Neuron (in vitro differentiated cells): Measurements from ENCODE around the gene CFTR.
"Not testable (repeated sequence)": the region's sequence is repeated elsewhere in the genome, so short reads cannot be mapped to it uniquely, and the experiment has no call there.

Source experiments
- H2AFZ ChIP-seq: one replicate; pipeline ENCODE4 v1.6.1; 2013; ENCODE audit warnings: low read depth, mild to moderate bottlenecking, inconsistent platforms, low read length, moderate library complexity
- H3K27me3 ChIP-seq: one replicate; pipeline ENCODE4 v1.6.1; 2013; ENCODE audit warnings: low read length; ENCODE audit not compliant: insufficient read depth
- H3K36me3 ChIP-seq: one replicate; pipeline ENCODE4 v1.6.1; 2013; ENCODE audit warnings: low read length; ENCODE audit not compliant: insufficient read depth
- H3K4me1 ChIP-seq: one replicate; pipeline ENCODE4 v1.6.1; 2013; ENCODE audit warnings: low read length; ENCODE audit not compliant: insufficient read depth
- H3K4me3 ChIP-seq: 2 replicates; pipeline ENCODE4 v1.5.1; 2013; ENCODE audit warnings: mild to moderate bottlenecking, low read length, moderate library complexity
- H3K9me3 ChIP-seq: one replicate; pipeline ENCODE4 v1.6.1; 2013; ENCODE audit warnings: low read length

Gene CFTR

DNA sequence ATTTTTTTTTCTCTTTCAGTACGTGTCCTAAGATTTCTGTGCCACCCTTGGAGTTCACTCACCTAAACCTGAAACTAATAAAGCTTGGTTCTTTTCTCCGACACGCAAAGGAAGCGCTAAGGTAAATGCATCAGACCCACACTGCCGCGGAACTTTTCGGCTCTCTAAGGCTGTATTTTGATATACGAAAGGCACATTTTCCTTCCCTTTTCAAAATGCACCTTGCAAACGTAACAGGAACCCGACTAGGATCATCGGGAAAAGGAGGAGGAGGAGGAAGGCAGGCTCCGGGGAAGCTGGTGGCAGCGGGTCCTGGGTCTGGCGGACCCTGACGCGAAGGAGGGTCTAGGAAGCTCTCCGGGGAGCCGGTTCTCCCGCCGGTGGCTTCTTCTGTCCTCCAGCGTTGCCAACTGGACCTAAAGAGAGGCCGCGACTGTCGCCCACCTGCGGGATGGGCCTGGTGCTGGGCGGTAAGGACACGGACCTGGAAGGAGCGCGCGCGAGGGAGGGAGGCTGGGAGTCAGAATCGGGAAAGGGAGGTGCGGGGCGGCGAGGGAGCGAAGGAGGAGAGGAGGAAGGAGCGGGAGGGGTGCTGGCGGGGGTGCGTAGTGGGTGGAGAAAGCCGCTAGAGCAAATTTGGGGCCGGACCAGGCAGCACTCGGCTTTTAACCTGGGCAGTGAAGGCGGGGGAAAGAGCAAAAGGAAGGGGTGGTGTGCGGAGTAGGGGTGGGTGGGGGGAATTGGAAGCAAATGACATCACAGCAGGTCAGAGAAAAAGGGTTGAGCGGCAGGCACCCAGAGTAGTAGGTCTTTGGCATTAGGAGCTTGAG, at the start of gene CFTR:
CFTR (plus strand) TSS at position 801 of the 830 bp plus-strand sequence. CDS start 70 bp downstream, outside the sequence.
- peak within 1 kb of the TSS; percentile 83 for H2AFZ ChIP-seq
- peaks cover 2% of the 10 kb centered on the region for H3K4me1 ChIP-seq
- peaks cover 28% of the 10 kb centered on the region for H3K27me3 ChIP-seq
- H3K36me3 ChIP-seq = no peaks in the 10 kb centered on the region
- no peaks in the 10 kb centered on the region for H3K9me3 ChIP-seq
- peak within 1 kb of the TSS; percentile 26 for H3K4me3 ChIP-seq

DNA sequence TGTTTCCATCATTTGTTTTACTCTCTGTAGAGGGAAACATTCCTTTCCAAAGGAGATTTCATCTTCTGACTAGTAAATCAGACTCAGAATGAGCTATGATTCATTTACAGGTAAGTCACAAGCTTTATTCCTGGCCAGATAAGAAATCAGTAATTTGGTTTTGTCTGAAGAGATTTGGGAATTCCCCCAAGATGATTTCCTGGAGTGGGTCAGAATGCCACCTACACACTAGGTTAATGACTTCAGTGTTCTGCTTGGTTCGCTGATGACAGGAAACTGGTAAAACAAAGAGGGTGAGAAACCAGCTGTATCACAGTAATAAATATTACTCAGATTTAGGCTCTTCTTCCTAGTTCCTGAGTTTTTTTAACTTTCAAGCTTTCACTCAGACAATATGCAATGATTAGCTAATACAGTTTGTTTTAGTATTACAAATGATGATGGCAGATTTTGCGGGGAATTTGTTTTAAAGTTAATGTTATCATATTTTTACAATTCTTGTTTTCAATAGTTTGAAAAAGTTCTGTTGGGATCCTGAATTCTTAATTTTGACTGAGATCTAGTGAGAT, 44.3 kb upstream of the CFTR start:
- Histone ChIP-seq H2AFZ (no peak overlapping the region), H3K4me3 (no peak overlapping the region), H3K27me3 (no peaks in the 10 kb centered on the region), H3K9me3 (no peaks in the 10 kb centered on the region), H3K4me1 (no peaks in the 10 kb centered on the region), H3K36me3 (no peaks in the 10 kb centered on the region)

- Histone ChIP-seq H2AFZ (no peak overlapping the region), H3K4me1 (no peaks in the 10 kb centered on the region), H3K36me3 (no peaks in the 10 kb centered on the region), H3K27me3 (no peaks in the 10 kb centered on the region), H3K9me3 (no peaks in the 10 kb centered on the region), H3K4me3 (no peak overlapping the region)
These were observed 35.2 kb upstream of the CFTR start for GRCh38 chr7:117444646-117445045.

- Histone ChIP-seq H3K36me3 (no peaks in the 10 kb centered on the region), H3K27me3 (no peaks in the 10 kb centered on the region), H3K9me3 (no peaks in the 10 kb centered on the region), H3K4me1 (no peaks in the 10 kb centered on the region), H2AFZ (no peak overlapping the region), H3K4me3 (no peak overlapping the region)
These were observed 34.6 kb upstream of the CFTR start for GRCh38 chr7:117445206-117445605.

DNA sequence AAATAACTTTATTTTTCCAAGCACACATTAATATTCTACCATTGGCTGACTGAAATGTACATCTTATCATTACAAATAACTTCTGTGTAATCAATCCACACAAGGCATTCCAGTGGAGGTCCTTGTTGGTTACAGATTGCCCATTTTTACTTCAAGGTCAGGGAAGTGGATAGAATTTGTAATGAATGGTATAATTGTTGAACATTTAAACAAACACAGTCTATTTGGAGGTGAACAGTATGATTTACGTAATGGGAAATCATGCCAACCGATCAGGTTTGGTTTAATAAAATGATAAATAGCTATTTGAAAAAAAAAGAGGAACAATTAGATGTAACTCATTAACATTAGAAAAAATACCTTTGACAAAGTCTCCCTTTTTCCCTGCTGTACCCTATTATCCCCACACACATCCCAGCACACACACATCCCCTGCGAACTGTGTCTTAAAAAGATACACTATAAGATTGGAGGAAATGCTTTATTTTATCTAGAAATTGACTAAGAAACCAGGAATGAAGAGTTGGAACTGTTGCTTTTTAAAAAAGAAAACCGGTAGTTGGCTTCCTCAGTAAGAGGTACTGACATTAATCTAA, 33.5 kb upstream of the CFTR start:
- Histone ChIP-seq H3K36me3 (no peaks in the 10 kb centered on the region), H2AFZ (no peak overlapping the region), H3K4me3 (no peak overlapping the region), H3K4me1 (no peaks in the 10 kb centered on the region), H3K27me3 (no peaks in the 10 kb centered on the region), H3K9me3 (no peaks in the 10 kb centered on the region)

DNA sequence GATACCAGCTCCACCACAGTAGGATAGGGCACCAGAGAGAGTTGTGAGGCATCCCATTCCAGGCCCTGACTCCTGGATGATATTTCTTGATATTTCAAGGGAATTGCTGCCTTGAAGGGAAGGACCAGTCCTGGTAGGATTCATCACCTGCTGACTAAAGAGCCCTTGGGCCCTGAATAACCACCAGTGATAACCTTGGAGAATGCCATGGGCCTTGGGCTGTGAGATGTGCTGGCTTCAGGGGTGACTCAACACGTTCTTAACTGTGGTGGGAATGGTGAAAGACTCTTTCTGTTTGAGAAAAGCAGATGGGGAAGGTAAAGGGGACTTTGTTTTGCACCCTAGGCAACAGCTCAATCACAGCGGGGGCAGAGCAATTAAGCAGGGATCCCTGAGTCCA, 31.2 kb upstream of the CFTR start:
- H3K36me3 ChIP-seq = no peaks in the 10 kb centered on the region
- no peaks in the 10 kb centered on the region for H3K27me3 ChIP-seq
- H3K9me3 ChIP-seq = no peaks in the 10 kb centered on the region
- no peak overlapping the region for H3K4me3 ChIP-seq
- no peak overlapping the region for H2AFZ ChIP-seq
- H3K4me1 ChIP-seq = no peaks in the 10 kb centered on the region

GRCh38 chr7:117458977-117459583, 20.7 kb upstream of the CFTR start:
- H3K4me1 ChIP-seq = no peaks in the 10 kb centered on the region
- no peak overlapping the region for H2AFZ ChIP-seq

DNA sequence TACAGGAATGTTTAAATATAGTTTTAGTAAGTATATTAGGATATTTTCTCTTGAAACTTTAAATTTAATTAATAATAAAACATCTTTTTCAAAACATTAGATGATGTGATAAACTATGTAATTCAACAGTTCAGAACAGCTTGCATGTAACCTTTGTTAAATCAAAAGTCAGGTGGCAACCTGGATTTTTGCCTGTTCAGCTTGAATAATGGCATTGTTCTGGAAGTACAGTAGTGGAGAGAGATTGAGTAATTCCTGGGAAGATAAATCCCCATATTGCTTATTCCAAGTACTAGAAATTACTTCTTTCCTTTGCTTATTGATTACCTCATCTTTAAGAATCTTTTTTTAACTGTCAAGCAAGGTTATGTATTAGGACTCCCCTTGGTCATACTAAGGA, 20.1 kb upstream of the CFTR start:
- Histone ChIP-seq H3K27me3 (no peaks in the 10 kb centered on the region), H3K4me1 (no peaks in the 10 kb centered on the region), H3K9me3 (no peaks in the 10 kb centered on the region), H2AFZ (no peak overlapping the region), H3K4me3 (no peak overlapping the region), H3K36me3 (no peaks in the 10 kb centered on the region)

More at GRCh38 chr7:117458977-117459583, 20.7 kb upstream of the CFTR start:
- Histone ChIP-seq H3K9me3 (no peaks in the 10 kb centered on the region), H3K4me3 (no peak overlapping the region), H3K27me3 (no peaks in the 10 kb centered on the region), H3K36me3 (no peaks in the 10 kb centered on the region)

DNA sequence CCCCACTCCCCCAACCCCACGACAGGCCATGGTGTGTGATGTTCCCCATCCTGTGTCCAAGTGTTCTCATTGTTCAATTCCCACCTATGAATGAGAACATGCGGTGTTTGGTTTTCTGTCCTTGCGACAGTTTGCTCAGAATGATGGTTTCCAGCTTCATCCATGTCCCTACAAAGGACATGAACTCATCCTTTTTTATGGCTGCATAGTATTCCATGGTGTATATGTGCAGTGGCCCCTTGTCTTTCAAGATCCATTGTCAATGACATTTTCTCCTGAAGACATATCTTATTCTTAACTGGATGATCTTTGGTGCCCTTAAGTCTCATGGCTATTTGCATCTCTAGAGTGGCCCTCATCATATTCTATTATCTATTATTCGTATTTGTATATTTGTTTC, 19.0 kb upstream of the CFTR start:
- H2AFZ ChIP-seq, H3K4me1 ChIP-seq, H3K9me3 ChIP-seq, H3K27me3 ChIP-seq, H3K36me3 ChIP-seq, H3K4me3 ChIP-seq: not testable (repeated sequence)

DNA sequence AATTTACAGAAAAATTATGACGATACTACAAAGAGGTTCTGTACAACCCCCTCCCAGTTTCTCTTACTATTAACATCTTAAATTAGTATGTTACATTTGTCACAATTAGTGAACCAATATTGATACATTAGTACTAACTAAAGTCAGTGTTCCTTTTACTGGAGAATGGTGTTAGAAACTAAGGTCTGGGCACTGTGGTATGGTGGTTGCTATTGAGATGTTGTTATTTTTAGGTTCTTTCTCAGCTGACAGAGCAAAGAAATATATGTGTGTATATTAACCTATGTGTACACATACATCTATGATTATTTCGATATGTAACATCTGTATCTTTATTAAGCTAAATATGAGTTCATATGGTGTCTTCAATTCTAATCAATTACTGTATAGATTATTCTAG, 11.7 kb upstream of the CFTR start:
- Histone ChIP-seq H3K27me3 (no peaks in the 10 kb centered on the region), H3K9me3 (no peaks in the 10 kb centered on the region), H2AFZ (no peak overlapping the region), H3K36me3 (no peaks in the 10 kb centered on the region), H3K4me1 (no peaks in the 10 kb centered on the region), H3K4me3 (no peak overlapping the region)

- H3K27me3 ChIP-seq = no peaks in the 10 kb centered on the region
- no peak overlapping the region for H2AFZ ChIP-seq
- H3K4me1 ChIP-seq = no peaks in the 10 kb centered on the region
- H3K4me3 ChIP-seq = no peak overlapping the region
- H3K9me3 ChIP-seq = no peaks in the 10 kb centered on the region
- H3K36me3 ChIP-seq = no peaks in the 10 kb centered on the region
These were observed 9.0 kb upstream of the CFTR start for GRCh38 chr7:117470777-117471176.

GRCh38 chr7:117472335-117472734, 7.5 kb upstream of the CFTR start:
- H3K9me3 ChIP-seq = no peaks in the 10 kb centered on the region
- H3K27me3 ChIP-seq = peaks cover 2% of the 10 kb centered on the region
- no peaks in the 10 kb centered on the region for H3K36me3 ChIP-seq
- H2AFZ ChIP-seq = no peak overlapping the region
- H3K4me3 ChIP-seq = no peak overlapping the region
- H3K4me1 ChIP-seq = no peaks in the 10 kb centered on the region

GRCh38 chr7:117476557-117477215, 3.1 kb upstream of the CFTR start:
- no peaks in the 10 kb centered on the region for H3K36me3 ChIP-seq
- no peak overlapping the region for H3K4me3 ChIP-seq
- no peak overlapping the region for H2AFZ ChIP-seq
- no peaks in the 10 kb centered on the region for H3K9me3 ChIP-seq
- peaks cover 28% of the 10 kb centered on the region for H3K27me3 ChIP-seq
- H3K4me1 ChIP-seq = peaks cover 2% of the 10 kb centered on the region
